Smooth muscle cell (in vitro differentiated cells): ENCODE measurements around the gene HEPH. TPM values are rescaled to one million over a fixed set of nuclear protein-coding genes. Genes with fewer than 3 reads are reported as not detected.

Source experiments
- DNase-seq: peaks from one replicate; lab custom pipeline; 2025; ENCODE audit not compliant: unreplicated experiment; lab: John Stamatoyannopoulos, UW
- H2AFZ ChIP-seq: fragments of 200-600 bp; sonication (generic); 2 replicates; pipeline ENCODE4 v1.6.0; 2016; ENCODE audit warnings: antibody characterized with exemption, low read depth, mild to moderate bottlenecking
- H3F3A ChIP-seq: fragments of 200-600 bp; sonication (generic); 2 replicates; pipeline ENCODE4 v1.6.0; 2017; ENCODE audit warnings: antibody characterized with exemption, low read depth
- H3K27ac ChIP-seq: fragments of 200-600 bp; sonication (generic); 2 replicates; pipeline ENCODE4 v1.5.1; 2016; ENCODE audit warnings: low read depth, mild to moderate bottlenecking
- H3K27me3 ChIP-seq: fragments of 200-600 bp; sonication (generic); 2 replicates; pipeline ENCODE4 v1.6.1; 2016; ENCODE audit warnings: low read depth, mild to moderate bottlenecking
- H3K36me3 ChIP-seq: fragments of 200-600 bp; sonication (generic); 2 replicates; pipeline ENCODE4 v1.5.1; 2016; ENCODE audit warnings: low read depth
- H3K4me1 ChIP-seq: fragments of 200-600 bp; sonication (generic); 2 replicates; pipeline ENCODE4 v1.5.1; 2016; ENCODE audit warnings: low read depth
- H3K4me2 ChIP-seq: fragments of 200-600 bp; sonication (generic); 2 replicates; pipeline ENCODE4 v1.6.0; 2016; ENCODE audit warnings: mild to moderate bottlenecking
- H3K4me3 ChIP-seq: fragments of 200-600 bp; sonication (generic); 2 replicates; pipeline ENCODE4 v1.5.1; 2016; ENCODE audit warnings: mild to moderate bottlenecking
- H3K79me2 ChIP-seq: fragments of 200-600 bp; sonication (generic); 2 replicates; pipeline ENCODE4 v1.6.0; 2016; ENCODE audit warnings: low read depth, mild to moderate bottlenecking
- H3K9ac ChIP-seq: fragments of 200-600 bp; sonication (generic); 2 replicates; pipeline ENCODE4 v1.6.0; 2016; ENCODE audit warnings: low read depth
- H3K9me3 ChIP-seq: fragments of 200-600 bp; sonication (generic); replicated peaks from 2 replicates; pipeline ENCODE4 v1.5.1; 2016; ENCODE audit warnings: low read depth
- H4K20me1 ChIP-seq: fragments of 200-600 bp; sonication (generic); 2 replicates; pipeline ENCODE4 v1.6.0; 2016; ENCODE audit warnings: low read depth
- CTCF ChIP-seq: fragments of 200-600 bp; sonication (generic); IDR thresholded peaks from 2 replicates; pipeline ENCODE4 v1.5.1; 2017; ENCODE audit warnings: borderline replicate concordance, mild to moderate bottlenecking, antibody characterized with exemption; ENCODE audit not compliant: insufficient read depth, poor library complexity, severe bottlenecking
- WGBS: methylation state at CpG from one replicate; pipeline ENCODE4 v1.1.7; 2016; ENCODE audit warnings: low lambda C conversion rate; 5-methylcytosine and 5-hydroxymethylcytosine counted together
- polyA plus RNA-seq: library from polyadenylated mRNA; unstranded; fragments of >200 nt; fragmentation: Nextera tagmentation; extraction: Ambion mirVana; gene quantifications from 2 replicates; pipeline ENCODE4 v1.2.1, GENCODE V29; 2016
- total RNA-seq: library from RNA; depleted of rRNA; stranded (reverse); fragments of >200 nt; gene quantifications from 2 replicates; pipeline ENCODE4 v1.2.3, GENCODE V29; 2014

The HEPH gene
- total and polyA plus RNA-seq, 2 experiments from 2014 or later, result 36.1 to 46.9 TPM

GRCh38 chrX:66162331-66162822 is 1.7 kb upstream of the HEPH start:
- Histone ChIP-seq H3K4me1 (no peaks in the 10 kb centered on the region), H3K27ac (no peak overlapping the region), H2AFZ (no peak overlapping the region), H3K9ac (no peak overlapping the region), H3K79me2 (peaks cover 8% of the 10 kb centered on the region), H3F3A (no peaks in the 10 kb centered on the region), H3K36me3 (no peaks in the 10 kb centered on the region), H3K4me3 (peak overlapping the region; percentile 55), H3K4me2 (no peak overlapping the region), H3K27me3 (no peaks in the 10 kb centered on the region), H3K9me3 (no peaks in the 10 kb centered on the region), H4K20me1 (no peaks in the 10 kb centered on the region)
- WGBS, result 60% methylated on average over 2 of the region's 2 CpGs
- no peak for DNase-seq
- no peak for TF ChIP-seq CTCF

- H3F3A ChIP-seq, result no peaks in the 10 kb centered on the region
- H3K36me3 ChIP-seq, result no peaks in the 10 kb centered on the region
- H4K20me1 ChIP-seq, result no peaks in the 10 kb centered on the region
- peaks cover 8% of the 10 kb centered on the region for H3K79me2 ChIP-seq
- no peak for DNase-seq
- no peak overlapping the region for H3K27ac ChIP-seq
- 64% methylated on average over 1 of the region's 1 CpG for WGBS
- TF ChIP-seq CTCF, result no peak
- no peak overlapping the region for H2AFZ ChIP-seq
- H3K4me3 ChIP-seq, result peak overlapping the region; percentile 55
- no peaks in the 10 kb centered on the region for H3K9me3 ChIP-seq
- no peaks in the 10 kb centered on the region for H3K4me1 ChIP-seq
- H3K4me2 ChIP-seq, result no peak overlapping the region
- H3K27me3 ChIP-seq, result no peaks in the 10 kb centered on the region
- no peak overlapping the region for H3K9ac ChIP-seq
Measured at GRCh38 chrX:66163447-66163846, 600 bp upstream of the HEPH start.

GRCh38 chrX:66164470-66164869 is 423 bp downstream of the HEPH start:
- H3K27me3 ChIP-seq, result no peaks in the 10 kb centered on the region
- H3K4me2 ChIP-seq, result peak overlapping the region; percentile 81
- no peaks in the 10 kb centered on the region for H3K36me3 ChIP-seq
- H3K9ac ChIP-seq, result peak overlapping the region; percentile 41
- TF ChIP-seq CTCF, result no peak
- H2AFZ ChIP-seq, result peak overlapping the region; percentile 79
- no peaks in the 10 kb centered on the region for H3F3A ChIP-seq
- 12% methylated on average over 3 of the region's 3 CpGs for WGBS
- no peaks in the 10 kb centered on the region for H3K9me3 ChIP-seq
- no peaks in the 10 kb centered on the region for H3K4me1 ChIP-seq
- H3K79me2 ChIP-seq, result peaks cover 8% of the 10 kb centered on the region
- H3K4me3 ChIP-seq, result peak overlapping the region; percentile 55
- no peaks in the 10 kb centered on the region for H4K20me1 ChIP-seq
- no peak for DNase-seq
- H3K27ac ChIP-seq, result peak overlapping the region; percentile 19

- no peaks in the 10 kb centered on the region for H3K4me1 ChIP-seq
- H3K27me3 ChIP-seq, result no peaks in the 10 kb centered on the region
- no peaks in the 10 kb centered on the region for H3F3A ChIP-seq
- H3K4me3 ChIP-seq, result peak overlapping the region; percentile 55
- H3K27ac ChIP-seq, result no peak overlapping the region
- no peak for DNase-seq
- H2AFZ ChIP-seq, result peak overlapping the region; percentile 79
- no peaks in the 10 kb centered on the region for H3K9me3 ChIP-seq
- H4K20me1 ChIP-seq, result no peaks in the 10 kb centered on the region
- WGBS, result 21% methylated on average over 2 of the region's 2 CpGs
- H3K9ac ChIP-seq, result no peak overlapping the region
- no peak for TF ChIP-seq CTCF
- H3K4me2 ChIP-seq, result peak overlapping the region; percentile 81
- H3K36me3 ChIP-seq, result no peaks in the 10 kb centered on the region
- peaks cover 8% of the 10 kb centered on the region for H3K79me2 ChIP-seq
Measured at GRCh38 chrX:66164931-66165330, 884 bp downstream of the HEPH start.
